Measurements from ENCODE around the gene OR4K1.

The OR4K1 gene

GRCh38 chr14:19974844-19975243, 44.1 kb downstream of the OR4K1 start:
- no peak overlapping the region for H3K4me3 ChIP-seq (ENCODE audit: low read length)
- no peak for TF ChIP-seq CTCF (IDR thresholded peaks at IDR 0.05; ENCODE audit: insufficient read depth, low read depth, low read length, missing control alignments)
- no peak for DNase-seq (ENCODE audit: low read depth)

GRCh38 chr14:19975291-19975690, 44.6 kb downstream of the OR4K1 start, which contains the start of gene OR4K15:
Gene OR4K15 (plus strand): TSS chr14:19975591. CDS start chr14:19975591, 0 bp downstream.
- DNase-seq (ENCODE audit: low read depth), result no peak
- TF ChIP-seq CTCF (IDR thresholded peaks at IDR 0.05; ENCODE audit: insufficient read depth, low read depth, low read length, missing control alignments), result no peak
- H3K4me3 ChIP-seq (ENCODE audit: low read length), result no peak within 1 kb of the TSS

All from epithelial cell of esophagus (primary cell).